Prostate gland (tissue), 2 donors: ENCODE measurements around the gene PRKX. TPM values are rescaled to one million over a fixed set of nuclear protein-coding genes. Genes with fewer than 3 reads are reported as not detected.

Experiments used
- DNase-seq: peaks from one replicate; pipeline ENCODE4 v3.0.0-alpha.2; 2019; ENCODE audit warnings: low spot score
- H3K27ac ChIP-seq, 2 donors: fragments of 200-600 bp; sonication (generic); 2 replicates each; pipeline ENCODE4 v1.5.1; 2017 to 2019
- H3K27me3 ChIP-seq: fragments of 200-600 bp; sonication (generic); replicated peaks from 2 replicates; pipeline ENCODE4 v1.5.1; 2019; ENCODE audit not compliant: insufficient read depth
- H3K36me3 ChIP-seq, 2 donors: fragments of 200-600 bp; sonication (generic); 1 replicate in 1 of 2; 2 replicates in 1 of 2; pipeline versions ENCODE4 v1.5.1 to v1.8.1; 2017 to 2019
- H3K4me1 ChIP-seq: fragments of 200-600 bp; sonication (generic); replicated peaks from 2 replicates; pipeline ENCODE4 v1.5.1; 2019
- H3K4me3 ChIP-seq, 2 donors: fragments of 200-600 bp; sonication (generic); 2 replicates each; pipeline ENCODE4 v1.5.1; 2017 to 2019
- H3K9me3 ChIP-seq: fragments of 200-600 bp; sonication (generic); 2 replicates; pipeline ENCODE4 v1.5.1; 2017
- CTCF ChIP-seq, 4 experiments: fragments of 200-600 bp in 2 of 4; fragments of 450-650 bp in 2 of 4; sonication (generic) in 2 of 4; IDR thresholded peaks; 1 replicate in 3 of 4; 2 replicates in 1 of 4; pipeline ENCODE4 v1.5.1; 2016 to 2019; ENCODE audit warnings: antibody characterized with exemption in 4 of 4, mild to moderate bottlenecking in 2 of 4, moderate library complexity in 2 of 4
- POLR2A ChIP-seq: fragments of 450-650 bp; IDR thresholded peaks from one replicate; pipeline ENCODE4 v1.6.1; 2016; ENCODE audit warnings: antibody characterized with exemption, mild to moderate bottlenecking
- POLR2AphosphoS5 ChIP-seq: sonication (generic); formaldehyde crosslinking; IDR thresholded peaks from one replicate; pipeline ENCODE4 v1.6.1; 2017; ENCODE audit warnings: antibody characterized with exemption
- WGBS: methylation state at CpG from one replicate; pipeline ENCODE4 v1.1.5; 2018; 5-methylcytosine and 5-hydroxymethylcytosine counted together
- intact Hi-C: fragments of 100-400 bp; cut with DNase I; formaldehyde crosslinking; loops from one replicate; pipeline ENCODE4 v1.14.2; 2022
- total RNA-seq, 2 donors: library from RNA; depleted of rRNA; stranded (reverse); fragments of >200 nt; gene quantifications; one replicate each; pipeline ENCODE4 v1.1.0, GENCODE V29; 2016

Gene PRKX
- total RNA-seq, 2 donors from 2014 or later = 17.7 to 30.5 TPM

GRCh38 chrX:3609810-3610209 is 103.6 kb downstream of the PRKX start:
- WGBS = 78% methylated on average over 4 of the region's 4 CpGs
- Histone ChIP-seq H3K4me3 (no peak overlapping the region), H3K36me3 (no peaks in the 10 kb centered on the region), H3K4me1 (no peaks in the 10 kb centered on the region), H3K27me3 (no peaks in the 10 kb centered on the region), H3K27ac (no peak overlapping the region), H3K9me3 (no peaks in the 10 kb centered on the region)
- no peak for DNase-seq
- intact Hi-C loops = no loop called here
- TF ChIP-seq POLR2A = no peak
- TF ChIP-seq CTCF (IDR thresholded peaks at IDR 0.05) = no peak
- TF ChIP-seq POLR2AphosphoS5 = no peak

GRCh38 chrX:3603026-3603661 is 110.3 kb downstream of the PRKX start:
- Histone ChIP-seq H3K9me3 (no peaks in the 10 kb centered on the region), H3K4me1 (no peaks in the 10 kb centered on the region), H3K36me3 (no peaks in the 10 kb centered on the region), H3K27ac (no peak overlapping the region), H3K27me3 (no peaks in the 10 kb centered on the region), H3K4me3 (no peak overlapping the region)
- intact Hi-C loops = no loop called here
- DNase-seq = no peak
- TF ChIP-seq CTCF (IDR thresholded peaks at IDR 0.05) (no peak), POLR2A (no peak), POLR2AphosphoS5 (no peak)
- WGBS = 78% methylated on average over 10 of the region's 10 CpGs

- no peaks in the 10 kb centered on the region for H3K9me3 ChIP-seq
- no peak overlapping the region for H3K27ac ChIP-seq
- no peaks in the 10 kb centered on the region for H3K4me1 ChIP-seq
- H3K4me3 ChIP-seq = no peak overlapping the region
- DNase-seq = no peak
- H3K36me3 ChIP-seq = no peaks in the 10 kb centered on the region
- 29% methylated on average over 7 of the region's 7 CpGs for WGBS
- no peaks in the 10 kb centered on the region for H3K27me3 ChIP-seq
- TF ChIP-seq POLR2AphosphoS5 (no peak), POLR2A (no peak), CTCF (IDR thresholded peaks at IDR 0.05) (no peak)
- intact Hi-C loops = no loop called here
These were observed 113.5 kb downstream of the PRKX start for GRCh38 chrX:3599802-3600430.

- no peak for TF ChIP-seq POLR2A
- TF ChIP-seq CTCF (IDR thresholded peaks at IDR 0.05) = no peak
- Histone ChIP-seq H3K4me1 (no peaks in the 10 kb centered on the region), H3K27ac (no peak overlapping the region), H3K27me3 (no peaks in the 10 kb centered on the region), H3K4me3 (no peak overlapping the region), H3K36me3 (no peaks in the 10 kb centered on the region), H3K9me3 (no peaks in the 10 kb centered on the region)
- WGBS = 61% methylated on average over 6 of the region's 6 CpGs
- no peak for DNase-seq
- intact Hi-C loops = no loop called here
These were observed 114.7 kb downstream of the PRKX start for GRCh38 chrX:3598709-3599108.

- intact Hi-C loops = no loop called here
- Histone ChIP-seq H3K4me3 (no peak overlapping the region), H3K4me1 (no peaks in the 10 kb centered on the region), H3K27me3 (no peaks in the 10 kb centered on the region), H3K9me3 (no peaks in the 10 kb centered on the region), H3K27ac (no peak overlapping the region), H3K36me3 (no peaks in the 10 kb centered on the region)
- DNase-seq = no peak
- TF ChIP-seq CTCF (IDR thresholded peaks at IDR 0.05) = no peak
- TF ChIP-seq POLR2A = no peak
- 100% methylated on average over 3 of the region's 3 CpGs for WGBS
These were observed 115.3 kb downstream of the PRKX start for GRCh38 chrX:3598046-3598605.
